Measurements from ENCODE around the gene PDGFC.

Gene PDGFC

GRCh38 chr4:156969911-156970310, 1.7 kb downstream of the PDGFC start:
- Histone ChIP-seq H3K9me2 (ENCODE audit: low read depth, low read length) (no peaks in the 10 kb centered on the region), H3K4me3 (ENCODE audit: low read depth, low read length, poor library complexity, severe bottlenecking) (no peak overlapping the region), H3K9me3 (ENCODE audit: low read length) (no peaks in the 10 kb centered on the region), H3K79me2 (ENCODE audit: insufficient read depth, low read length) (no peaks in the 10 kb centered on the region), H3K4me1 (ENCODE audit: insufficient read depth, low read length, severe bottlenecking) (no peaks in the 10 kb centered on the region), H3K9ac (ENCODE audit: low read length) (no peak overlapping the region), H3K36me3 (ENCODE audit: insufficient read depth, low read length) (no peaks in the 10 kb centered on the region), H3K27me3 (ENCODE audit: insufficient read depth, low read length) (no peaks in the 10 kb centered on the region), H3F3A (ENCODE audit: insufficient read depth, low read length) (no peaks in the 10 kb centered on the region), H3K4me2 (ENCODE audit: low read length) (no peak overlapping the region), H3K27ac (ENCODE audit: low read depth, low read length, poor library complexity, severe bottlenecking) (no peak overlapping the region), H4K20me1 (ENCODE audit: insufficient read depth, low read length) (no peaks in the 10 kb centered on the region), H2AFZ (ENCODE audit: low read length) (no peak overlapping the region)
- TF ChIP-seq CTCF (IDR thresholded peaks at IDR 0.05; ENCODE audit: low read length) (no peak), EZH2 (IDR thresholded peaks at IDR 0.05; ENCODE audit: borderline replicate concordance, low read length) (no peak)

GRCh38 chr4:156969101-156969500, 2.5 kb downstream of the PDGFC start:
- Histone ChIP-seq H3K4me3 (ENCODE audit: low read depth, low read length, poor library complexity, severe bottlenecking) (no peak overlapping the region), H3K27ac (ENCODE audit: low read depth, low read length, poor library complexity, severe bottlenecking) (no peak overlapping the region), H3K4me1 (ENCODE audit: insufficient read depth, low read length, severe bottlenecking) (no peaks in the 10 kb centered on the region), H3K36me3 (ENCODE audit: insufficient read depth, low read length) (no peaks in the 10 kb centered on the region), H3F3A (ENCODE audit: insufficient read depth, low read length) (no peaks in the 10 kb centered on the region), H3K27me3 (ENCODE audit: insufficient read depth, low read length) (no peaks in the 10 kb centered on the region), H3K9ac (ENCODE audit: low read length) (no peak overlapping the region), H4K20me1 (ENCODE audit: insufficient read depth, low read length) (no peaks in the 10 kb centered on the region), H2AFZ (ENCODE audit: low read length) (no peak overlapping the region), H3K9me2 (ENCODE audit: low read depth, low read length) (no peaks in the 10 kb centered on the region), H3K4me2 (ENCODE audit: low read length) (no peak overlapping the region), H3K79me2 (ENCODE audit: insufficient read depth, low read length) (no peaks in the 10 kb centered on the region), H3K9me3 (ENCODE audit: low read length) (no peaks in the 10 kb centered on the region)
- no peak for TF ChIP-seq CTCF (IDR thresholded peaks at IDR 0.05; ENCODE audit: low read length)
- no peak for TF ChIP-seq EZH2 (IDR thresholded peaks at IDR 0.05; ENCODE audit: borderline replicate concordance, low read length)

- Histone ChIP-seq H4K20me1 (ENCODE audit: insufficient read depth, low read length) (no peaks in the 10 kb centered on the region), H3K4me2 (ENCODE audit: low read length) (no peak overlapping the region), H3F3A (ENCODE audit: insufficient read depth, low read length) (no peaks in the 10 kb centered on the region), H3K9me2 (ENCODE audit: low read depth, low read length) (no peaks in the 10 kb centered on the region), H3K36me3 (ENCODE audit: insufficient read depth, low read length) (no peaks in the 10 kb centered on the region), H3K27me3 (ENCODE audit: insufficient read depth, low read length) (no peaks in the 10 kb centered on the region), H2AFZ (ENCODE audit: low read length) (no peak overlapping the region), H3K9me3 (ENCODE audit: low read length) (no peaks in the 10 kb centered on the region), H3K79me2 (ENCODE audit: insufficient read depth, low read length) (no peaks in the 10 kb centered on the region), H3K27ac (ENCODE audit: low read depth, low read length, poor library complexity, severe bottlenecking) (no peak overlapping the region), H3K4me1 (ENCODE audit: insufficient read depth, low read length, severe bottlenecking) (no peaks in the 10 kb centered on the region), H3K4me3 (ENCODE audit: low read depth, low read length, poor library complexity, severe bottlenecking) (no peak overlapping the region), H3K9ac (ENCODE audit: low read length) (no peak overlapping the region)
- TF ChIP-seq EZH2 (IDR thresholded peaks at IDR 0.05; ENCODE audit: borderline replicate concordance, low read length) (no peak), CTCF (IDR thresholded peaks at IDR 0.05; ENCODE audit: low read length) (peak; percentile 78)
Measured at GRCh38 chr4:156968479-156968984, 3.1 kb downstream of the PDGFC start.

Data from OCI-LY1 (cell line).